ENCODE results near the gene MAGED2.
"Not testable (repeated sequence)": the region's sequence is repeated elsewhere in the genome, so short reads cannot be mapped to it uniquely, and the experiment has no call there.

Gene MAGED2

DNA sequence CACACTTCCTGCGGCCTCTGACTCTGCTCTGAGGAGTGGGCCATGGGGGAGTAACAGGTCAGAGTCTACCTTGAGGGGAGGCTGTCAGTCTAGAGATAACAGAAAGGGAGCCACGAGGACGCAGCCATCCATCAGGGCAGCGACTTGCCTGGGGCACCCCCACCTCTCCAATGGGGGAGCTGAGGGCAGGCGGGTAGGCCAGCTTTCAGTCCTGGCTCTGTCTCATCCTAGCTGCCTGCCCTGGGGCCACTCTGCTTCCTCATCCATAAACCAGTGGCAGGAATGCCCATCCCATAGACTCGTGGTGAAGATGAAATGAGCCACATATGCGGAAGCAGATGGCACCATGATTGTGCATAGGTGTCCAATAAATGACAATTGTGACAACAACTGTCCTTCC, 13.2 kb downstream of the MAGED2 start:
- no peak for DNase-seq

DNA sequence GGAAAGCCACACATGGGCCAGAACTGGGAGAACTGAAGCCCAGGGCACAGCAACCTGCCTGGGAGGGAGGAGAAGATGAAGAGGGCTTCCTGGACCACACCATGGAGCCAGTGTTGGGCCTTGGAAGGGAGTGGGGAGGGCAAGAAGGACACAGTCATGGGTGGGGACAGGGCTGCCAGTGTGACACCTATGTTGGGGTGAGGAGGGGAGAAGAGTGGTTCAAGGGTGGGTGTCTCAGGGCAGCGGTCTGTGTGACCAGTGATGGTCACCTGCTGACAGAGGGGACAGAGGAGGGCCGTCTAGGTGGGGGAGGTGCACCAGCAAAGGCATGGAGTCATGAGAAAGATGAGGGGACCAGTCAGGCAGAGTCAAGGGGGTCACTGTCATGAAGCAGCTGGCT, 13.8 kb downstream of the MAGED2 start:
- no peak for DNase-seq

DNA sequence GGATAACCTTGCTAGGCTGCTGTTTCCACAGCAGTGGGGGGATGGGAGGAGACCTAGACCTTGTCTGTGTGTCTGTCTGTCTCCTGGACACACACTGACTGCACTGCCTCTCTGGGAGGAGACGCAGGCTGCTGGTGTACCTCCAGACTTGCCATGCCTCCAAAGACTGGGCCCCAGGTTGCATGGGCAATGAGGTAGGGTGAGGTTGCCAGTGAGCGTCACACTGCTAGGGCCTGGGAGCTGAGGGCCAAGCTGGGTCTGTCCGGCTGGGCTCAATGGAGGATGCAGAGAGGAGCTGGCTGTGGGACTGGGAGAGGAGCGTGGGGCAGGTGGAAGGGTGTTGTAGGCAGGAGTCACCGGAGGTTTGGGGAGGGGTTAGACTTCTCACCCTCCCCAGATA, 16.6 kb downstream of the MAGED2 start:
- no peak for DNase-seq

DNA sequence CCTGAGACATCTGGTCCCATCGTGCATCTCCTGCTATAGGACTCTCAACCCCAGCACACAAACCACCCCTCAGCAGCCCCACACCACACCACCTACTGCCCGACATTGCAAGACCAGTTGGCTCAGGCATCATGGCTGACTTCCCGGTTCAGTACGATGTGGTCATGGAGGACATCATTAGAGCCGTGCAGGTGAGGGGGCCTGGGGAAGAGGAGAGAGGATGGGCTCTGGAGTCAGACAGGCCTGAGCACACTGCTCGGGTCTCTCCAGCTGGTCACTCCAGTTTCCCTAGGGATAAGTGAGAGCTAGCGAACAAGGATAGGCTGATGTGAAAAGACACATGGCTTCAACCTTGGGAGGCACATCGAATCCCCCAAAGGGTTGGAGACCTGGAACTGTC, 17.2 kb downstream of the MAGED2 start:
- DNase-seq = no peak

DNA sequence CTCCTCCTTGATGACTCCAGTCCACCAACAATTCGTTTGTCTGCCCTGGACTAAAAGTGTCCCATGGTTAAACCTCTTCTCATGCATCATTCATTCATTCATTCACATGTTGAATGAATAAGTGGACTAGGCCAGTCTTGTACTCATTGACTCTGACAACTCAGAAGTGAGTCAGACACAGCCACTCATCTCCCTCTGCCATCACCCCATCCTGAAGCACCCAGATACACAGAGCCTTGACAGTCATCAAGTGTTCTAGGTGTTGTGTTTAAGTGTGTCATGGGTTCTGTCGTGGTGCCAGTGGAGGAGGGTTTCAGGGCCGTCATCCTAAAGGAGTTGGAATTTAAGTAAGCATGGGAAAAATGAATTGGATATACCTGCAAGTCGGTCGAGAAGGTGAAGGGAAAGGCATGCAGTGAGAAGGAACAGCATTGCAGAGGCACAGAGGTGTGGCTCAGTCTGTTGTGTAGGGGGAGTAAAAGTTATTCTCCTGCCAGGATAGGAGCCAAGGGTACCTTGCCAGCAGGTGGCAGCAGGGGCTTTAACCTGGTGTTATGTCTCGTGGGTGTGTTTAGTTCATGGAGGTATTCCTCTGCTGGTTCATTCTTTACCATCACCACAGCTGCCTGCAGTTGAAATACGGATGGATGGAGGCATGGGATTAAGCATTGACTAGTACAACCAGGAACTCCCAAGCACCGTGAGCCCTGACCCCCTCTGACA, 18.3 kb downstream of the MAGED2 start:
- no peak for DNase-seq

DNA sequence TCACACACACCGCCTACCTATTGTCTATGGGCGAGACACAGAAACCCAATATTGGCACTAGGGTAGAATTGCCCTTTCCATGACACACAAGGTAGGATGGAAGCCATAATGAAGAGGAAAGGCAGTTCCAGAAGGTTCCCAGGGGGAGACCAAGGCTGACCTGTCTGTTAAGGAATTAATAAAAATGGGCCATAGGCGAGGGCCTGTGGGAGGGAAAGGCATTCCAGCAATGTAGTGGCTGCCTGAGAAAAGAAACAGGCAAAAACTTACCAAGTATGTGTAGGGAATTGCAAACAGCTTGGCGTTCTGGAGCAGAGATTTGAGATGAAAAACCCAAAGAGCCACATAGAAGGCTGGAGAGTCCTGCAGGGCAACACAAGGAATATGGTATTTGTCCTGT, 19.1 kb downstream of the MAGED2 start:
- DNase-seq = no peak

DNA sequence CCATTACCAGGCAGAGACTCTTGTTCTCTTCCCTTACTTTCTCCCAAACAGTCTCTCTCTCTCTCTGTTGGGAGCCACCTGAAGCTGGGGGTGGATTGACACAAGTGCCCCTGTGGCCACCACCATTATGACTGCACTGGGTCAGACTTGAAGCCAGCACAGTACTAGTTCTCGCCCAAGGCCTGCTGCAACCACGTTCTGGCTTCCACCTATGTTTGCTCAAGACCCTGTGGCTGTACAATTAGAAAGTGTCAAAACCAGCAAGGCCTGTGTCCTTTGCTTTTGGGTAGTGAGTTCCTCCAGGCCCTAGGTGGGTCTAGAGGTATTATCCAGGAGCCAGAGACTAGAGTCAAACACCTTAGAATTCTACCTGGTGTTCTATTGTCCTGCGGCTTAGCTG, 31.0 kb downstream of the MAGED2 start:
- DNase-seq = no peak

DNA sequence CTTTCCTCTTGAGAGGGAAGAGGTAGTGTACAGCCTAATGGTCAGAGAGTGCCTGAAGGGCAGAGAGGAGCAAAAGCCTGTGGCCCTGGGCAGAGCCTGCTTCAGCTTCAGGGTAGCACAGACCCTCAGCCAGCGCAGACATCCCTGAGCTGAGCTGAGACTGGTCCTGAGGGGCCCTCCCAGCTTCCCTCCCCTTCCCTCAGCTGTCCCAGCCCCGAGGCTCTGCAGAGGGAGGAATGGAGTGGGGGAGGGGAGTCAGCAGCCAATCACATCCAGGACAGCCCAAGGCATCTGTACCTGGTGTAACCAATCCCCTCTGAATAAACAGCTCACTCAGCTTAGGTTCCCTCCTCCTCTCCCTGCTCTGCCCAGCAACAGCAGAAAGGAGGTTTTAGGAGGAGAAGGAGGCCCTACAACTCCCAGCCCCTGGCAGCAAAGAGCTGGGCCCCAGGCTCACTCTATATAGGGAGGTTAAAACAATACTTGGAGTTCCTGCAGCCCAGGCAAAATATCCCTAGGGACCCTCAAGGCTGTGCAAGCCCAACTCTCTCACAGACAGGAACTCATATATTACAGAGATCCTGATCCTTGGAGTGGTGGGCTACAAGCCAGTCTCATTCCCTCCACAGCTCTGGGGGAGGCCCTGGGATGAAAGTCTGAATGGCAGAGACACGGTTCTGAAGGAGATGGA, 33.8 kb downstream of the MAGED2 start:
- DNase-seq = not testable (repeated sequence)

DNA sequence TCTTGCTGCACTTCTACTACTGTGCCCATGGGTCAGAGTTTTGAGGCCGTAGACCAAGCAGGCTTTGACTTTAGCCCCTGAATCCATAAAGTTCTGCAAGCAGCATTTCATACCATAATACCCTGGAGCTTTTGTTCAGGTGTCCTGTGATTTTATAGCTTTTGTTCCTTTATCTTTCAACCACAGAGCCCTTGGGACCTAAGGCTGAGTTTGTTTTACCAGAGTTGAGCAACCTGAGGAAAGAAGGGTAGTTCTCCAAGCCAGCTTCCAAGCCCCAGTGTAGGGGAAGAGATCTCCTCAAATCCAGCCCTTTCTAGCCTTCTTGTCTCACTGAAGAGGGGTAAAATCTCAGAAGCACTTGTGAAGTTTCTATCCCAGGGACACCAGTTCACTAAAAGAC, 35.1 kb downstream of the MAGED2 start:
- DNase-seq = no peak

DNA sequence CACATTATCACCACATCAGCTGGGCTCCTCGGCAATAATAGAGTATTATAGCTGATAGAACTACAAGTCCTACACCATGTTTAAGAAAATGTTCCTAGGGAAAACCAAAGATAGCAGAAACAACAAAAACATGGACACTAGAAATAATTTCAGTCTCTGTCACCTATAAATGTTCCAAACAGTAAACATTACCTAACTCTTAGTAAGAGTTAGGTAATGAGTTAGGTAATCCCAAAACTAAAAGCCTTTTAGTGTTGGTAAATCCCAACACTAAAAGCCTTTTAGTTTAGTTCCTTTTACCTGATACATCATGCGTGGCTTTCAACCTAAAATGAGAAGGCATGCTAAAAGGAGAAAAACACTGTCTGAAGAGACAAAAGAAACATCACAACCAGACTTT, 35.5 kb downstream of the MAGED2 start:
- DNase-seq = no peak

DNA sequence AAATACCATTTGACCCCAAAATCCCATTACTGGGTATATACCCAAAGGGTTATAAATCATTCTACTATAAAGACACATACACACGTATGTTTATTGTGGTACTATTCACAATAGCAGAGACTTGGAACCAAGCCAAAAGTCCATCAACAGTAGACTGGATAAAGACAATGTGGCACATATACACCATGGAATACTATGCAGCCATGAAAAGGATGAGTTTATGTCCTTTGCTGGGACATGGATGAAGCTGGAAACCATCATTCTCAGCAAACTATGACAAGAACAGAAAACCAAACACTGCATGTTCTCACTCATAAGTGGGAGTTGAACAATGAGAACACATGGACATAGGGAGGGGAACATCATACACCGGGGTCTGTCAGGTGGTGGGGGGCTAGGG, 40.2 kb downstream of the MAGED2 start:
- DNase-seq = not testable (repeated sequence)

DNA sequence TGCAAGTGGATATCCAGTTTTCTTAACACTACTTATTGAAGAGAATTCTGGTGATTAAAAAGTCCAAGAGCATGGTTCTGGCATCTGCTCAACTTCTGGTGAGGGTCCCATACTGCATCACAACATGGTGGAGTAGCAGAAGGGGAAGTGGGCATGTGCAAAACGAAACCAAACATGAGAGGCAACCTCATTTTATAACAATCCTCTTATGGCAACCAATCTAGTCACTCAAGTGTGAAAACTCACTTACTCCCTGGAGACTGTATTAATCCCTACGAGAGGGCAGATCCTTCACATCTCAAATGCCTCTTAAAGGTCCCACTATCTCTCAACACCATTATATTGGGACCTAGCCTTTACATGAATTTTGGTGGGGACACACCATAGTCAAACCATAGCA, 57.7 kb downstream of the MAGED2 start:
- DNase-seq = no peak
